Measurements from ENCODE around the gene KCNMB2.
A peak's percentile ranks its signal among the peaks of the same experiment; 100 is the strongest.

KCNMB2 gene

GRCh38 chr3:178826435-178827123, 290.3 kb downstream of the KCNMB2 start:
- H3K9me3 ChIP-seq (ENCODE audit: control insufficient read depth in 1 of 2, low read length in 2 of 2): no peaks in the 10 kb centered on the region
- H3K27ac ChIP-seq (ENCODE audit: low read length): no peak overlapping the region
- peaks cover 0 to 13% of the 10 kb centered on the region in 2 donors for H3K4me1 ChIP-seq (ENCODE audit: control insufficient read depth in 1 of 2, insufficient read depth in 2 of 2, low read length in 2 of 2)
- H3K27me3 ChIP-seq (ENCODE audit: low read depth, low read length): no peaks in the 10 kb centered on the region
- no peak overlapping the region for H3K4me3 ChIP-seq (ENCODE audit: low read depth in 1 of 2, low read length in 2 of 2)
- H3K36me3 ChIP-seq (ENCODE audit: control insufficient read depth in 1 of 2, insufficient read depth in 2 of 2, low read length in 2 of 2): no peaks in the 10 kb centered on the region

GRCh38 chr3:178827285-178827856, 291.1 kb downstream of the KCNMB2 start:
- H3K4me3 ChIP-seq (ENCODE audit: low read depth in 1 of 2, low read length in 2 of 2): no peak overlapping the region
- H3K4me1 ChIP-seq (ENCODE audit: control insufficient read depth in 1 of 2, insufficient read depth in 2 of 2, low read length in 2 of 2): peaks cover 0 to 13% of the 10 kb centered on the region in 2 donors
- no peaks in the 10 kb centered on the region for H3K36me3 ChIP-seq (ENCODE audit: control insufficient read depth in 1 of 2, insufficient read depth in 2 of 2, low read length in 2 of 2)
- H3K27ac ChIP-seq (ENCODE audit: low read length): no peak overlapping the region
- H3K9me3 ChIP-seq (ENCODE audit: control insufficient read depth in 1 of 2, low read length in 2 of 2): no peaks in the 10 kb centered on the region
- H3K27me3 ChIP-seq (ENCODE audit: low read depth, low read length): no peaks in the 10 kb centered on the region

- Histone ChIP-seq H3K4me3 (ENCODE audit: low read depth in 1 of 2, low read length in 2 of 2) (no peak overlapping the region), H3K36me3 (ENCODE audit: control insufficient read depth in 1 of 2, insufficient read depth in 2 of 2, low read length in 2 of 2) (no peaks in the 10 kb centered on the region), H3K27ac (ENCODE audit: low read length) (no peak overlapping the region), H3K4me1 (ENCODE audit: control insufficient read depth in 1 of 2, insufficient read depth in 2 of 2, low read length in 2 of 2) (no peaks in the 10 kb centered on the region), H3K27me3 (ENCODE audit: low read depth, low read length) (no peaks in the 10 kb centered on the region), H3K9me3 (ENCODE audit: control insufficient read depth in 1 of 2, low read length in 2 of 2) (no peaks in the 10 kb centered on the region)
These were observed 297.5 kb downstream of the KCNMB2 start for GRCh38 chr3:178833695-178834094.

- Histone ChIP-seq H3K27ac (ENCODE audit: low read length) (no peak overlapping the region), H3K4me1 (ENCODE audit: control insufficient read depth in 1 of 2, insufficient read depth in 2 of 2, low read length in 2 of 2) (no peaks in the 10 kb centered on the region), H3K4me3 (ENCODE audit: low read depth in 1 of 2, low read length in 2 of 2) (no peak overlapping the region), H3K27me3 (ENCODE audit: low read depth, low read length) (no peaks in the 10 kb centered on the region), H3K9me3 (ENCODE audit: control insufficient read depth in 1 of 2, low read length in 2 of 2) (no peaks in the 10 kb centered on the region), H3K36me3 (ENCODE audit: control insufficient read depth in 1 of 2, insufficient read depth in 2 of 2, low read length in 2 of 2) (no peaks in the 10 kb centered on the region)
These were observed 298.8 kb downstream of the KCNMB2 start for GRCh38 chr3:178835033-178835432.

GRCh38 chr3:178837512-178837911, 301.3 kb downstream of the KCNMB2 start:
- H3K27me3 ChIP-seq (ENCODE audit: low read depth, low read length): no peaks in the 10 kb centered on the region
- no peak overlapping the region for H3K27ac ChIP-seq (ENCODE audit: low read length)
- no peaks in the 10 kb centered on the region for H3K36me3 ChIP-seq (ENCODE audit: control insufficient read depth in 1 of 2, insufficient read depth in 2 of 2, low read length in 2 of 2)
- no peaks in the 10 kb centered on the region for H3K9me3 ChIP-seq (ENCODE audit: control insufficient read depth in 1 of 2, low read length in 2 of 2)
- no peak overlapping the region for H3K4me3 ChIP-seq (ENCODE audit: low read depth in 1 of 2, low read length in 2 of 2)
- H3K4me1 ChIP-seq (ENCODE audit: control insufficient read depth in 1 of 2, insufficient read depth in 2 of 2, low read length in 2 of 2): no peaks in the 10 kb centered on the region

- Histone ChIP-seq H3K4me1 (ENCODE audit: control insufficient read depth in 1 of 2, insufficient read depth in 2 of 2, low read length in 2 of 2) (no peaks in the 10 kb centered on the region), H3K27me3 (ENCODE audit: low read depth, low read length) (no peaks in the 10 kb centered on the region), H3K4me3 (ENCODE audit: low read depth in 1 of 2, low read length in 2 of 2) (no peak overlapping the region), H3K27ac (ENCODE audit: low read length) (no peak overlapping the region), H3K9me3 (ENCODE audit: control insufficient read depth in 1 of 2, low read length in 2 of 2) (no peaks in the 10 kb centered on the region), H3K36me3 (ENCODE audit: control insufficient read depth in 1 of 2, insufficient read depth in 2 of 2, low read length in 2 of 2) (no peaks in the 10 kb centered on the region)
These were observed 304.4 kb downstream of the KCNMB2 start for GRCh38 chr3:178840586-178840985.

- Histone ChIP-seq H3K4me3 (ENCODE audit: low read depth in 1 of 2, low read length in 2 of 2) (no peak overlapping the region), H3K27me3 (ENCODE audit: low read depth, low read length) (no peaks in the 10 kb centered on the region), H3K27ac (ENCODE audit: low read length) (no peak overlapping the region), H3K4me1 (ENCODE audit: control insufficient read depth in 1 of 2, insufficient read depth in 2 of 2, low read length in 2 of 2) (no peaks in the 10 kb centered on the region), H3K36me3 (ENCODE audit: control insufficient read depth in 1 of 2, insufficient read depth in 2 of 2, low read length in 2 of 2) (no peaks in the 10 kb centered on the region), H3K9me3 (ENCODE audit: control insufficient read depth in 1 of 2, low read length in 2 of 2) (no peaks in the 10 kb centered on the region)
These were observed 304.8 kb downstream of the KCNMB2 start for GRCh38 chr3:178841011-178841410.

- Histone ChIP-seq H3K27me3 (ENCODE audit: low read depth, low read length) (no peaks in the 10 kb centered on the region), H3K36me3 (ENCODE audit: control insufficient read depth in 1 of 2, insufficient read depth in 2 of 2, low read length in 2 of 2) (no peaks in the 10 kb centered on the region), H3K4me1 (ENCODE audit: control insufficient read depth in 1 of 2, insufficient read depth in 2 of 2, low read length in 2 of 2) (peaks cover 0 to 24% of the 10 kb centered on the region in 2 donors), H3K27ac (ENCODE audit: low read length) (peak overlapping the region; percentile 65), H3K9me3 (ENCODE audit: control insufficient read depth in 1 of 2, low read length in 2 of 2) (no peaks in the 10 kb centered on the region), H3K4me3 (ENCODE audit: low read depth in 1 of 2, low read length in 2 of 2) (no peak overlapping the region)
These were observed 308.7 kb downstream of the KCNMB2 start for GRCh38 chr3:178844916-178845315.

GRCh38 chr3:178845420-178846118, 309.3 kb downstream of the KCNMB2 start:
- Histone ChIP-seq H3K27ac (ENCODE audit: low read length) (peak overlapping the region; percentile 90), H3K27me3 (ENCODE audit: low read depth, low read length) (no peaks in the 10 kb centered on the region), H3K4me3 (ENCODE audit: low read depth in 1 of 2, low read length in 2 of 2) (no peak overlapping the region), H3K36me3 (ENCODE audit: control insufficient read depth in 1 of 2, insufficient read depth in 2 of 2, low read length in 2 of 2) (no peaks in the 10 kb centered on the region), H3K9me3 (ENCODE audit: control insufficient read depth in 1 of 2, low read length in 2 of 2) (no peaks in the 10 kb centered on the region), H3K4me1 (ENCODE audit: control insufficient read depth in 1 of 2, insufficient read depth in 2 of 2, low read length in 2 of 2) (peaks cover 0 to 24% of the 10 kb centered on the region in 2 donors)

GRCh38 chr3:178847190-178847589, 311.0 kb downstream of the KCNMB2 start:
- H3K27ac ChIP-seq (ENCODE audit: low read length): peak overlapping the region; percentile 90
- H3K4me3 ChIP-seq (ENCODE audit: low read depth in 1 of 2, low read length in 2 of 2): no peak overlapping the region
- H3K27me3 ChIP-seq (ENCODE audit: low read depth, low read length): no peaks in the 10 kb centered on the region
- H3K36me3 ChIP-seq (ENCODE audit: control insufficient read depth in 1 of 2, insufficient read depth in 2 of 2, low read length in 2 of 2): no peaks in the 10 kb centered on the region
- peaks cover 0 to 24% of the 10 kb centered on the region in 2 donors for H3K4me1 ChIP-seq (ENCODE audit: control insufficient read depth in 1 of 2, insufficient read depth in 2 of 2, low read length in 2 of 2)
- H3K9me3 ChIP-seq (ENCODE audit: control insufficient read depth in 1 of 2, low read length in 2 of 2): no peaks in the 10 kb centered on the region

GRCh38 chr3:178849199-178849910, 313.1 kb downstream of the KCNMB2 start:
- Histone ChIP-seq H3K36me3 (ENCODE audit: control insufficient read depth in 1 of 2, insufficient read depth in 2 of 2, low read length in 2 of 2) (no peaks in the 10 kb centered on the region), H3K27me3 (ENCODE audit: low read depth, low read length) (no peaks in the 10 kb centered on the region), H3K9me3 (ENCODE audit: control insufficient read depth in 1 of 2, low read length in 2 of 2) (no peaks in the 10 kb centered on the region), H3K27ac (ENCODE audit: low read length) (no peak overlapping the region), H3K4me3 (ENCODE audit: low read depth in 1 of 2, low read length in 2 of 2) (no peak overlapping the region), H3K4me1 (ENCODE audit: control insufficient read depth in 1 of 2, insufficient read depth in 2 of 2, low read length in 2 of 2) (peaks cover 0 to 24% of the 10 kb centered on the region in 2 donors)
